DMS 273 treated with DMSO at 0.1 percent for 48 hours (cell line): Measurements from ENCODE around the gene HS1BP3.
A peak's percentile ranks its signal among the peaks of the same experiment; 100 is the strongest.

Experiments used
- DNase-seq: peaks from one replicate; lab custom pipeline; 2025; lab: John Stamatoyannopoulos, UW

The HS1BP3 gene

DNA sequence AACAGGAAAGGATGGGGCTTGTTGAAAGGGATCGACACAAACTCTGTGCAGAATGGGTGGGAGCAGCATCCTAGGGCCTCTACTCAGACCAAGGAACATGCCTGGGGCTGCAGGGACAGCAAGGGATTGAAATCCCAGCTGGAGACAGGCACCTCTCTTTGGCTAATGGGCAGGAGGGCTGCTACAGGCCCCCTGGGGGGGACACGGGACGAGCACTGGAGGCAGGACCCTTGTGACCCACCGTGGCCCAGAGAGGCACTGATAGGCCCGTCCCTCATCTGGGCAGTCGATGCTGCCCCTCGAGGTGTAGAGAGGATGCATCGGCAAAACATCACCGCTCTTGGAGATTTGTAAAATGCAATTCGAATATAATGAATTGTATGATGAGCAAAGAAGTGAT, 5.1 kb downstream of the HS1BP3 start:
- DNase-seq = no peak

DNA sequence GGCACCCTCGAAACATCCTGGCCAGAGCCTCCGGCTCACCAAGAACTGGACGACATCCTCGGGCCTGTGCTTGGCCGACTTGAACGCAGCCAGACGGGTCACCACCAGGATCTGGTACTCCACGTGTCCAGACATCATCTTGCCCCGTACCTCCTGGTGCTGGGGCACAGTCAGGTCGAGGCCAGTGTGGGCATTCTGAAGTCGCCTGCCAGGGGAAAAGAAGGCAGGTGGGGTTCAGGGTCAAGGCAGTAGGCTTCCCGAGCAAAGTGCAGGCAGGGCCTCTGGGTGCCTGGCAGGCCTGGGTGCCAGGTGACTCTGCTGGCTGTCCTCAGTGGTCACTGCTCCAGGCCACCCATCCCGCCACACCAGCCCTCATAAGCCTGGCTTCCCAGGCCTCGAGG, 5.6 kb downstream of the HS1BP3 start:
- no peak for DNase-seq

GRCh38 chr2:20643826-20644225, 7.1 kb downstream of the HS1BP3 start:
- DNase-seq = no peak

DNA sequence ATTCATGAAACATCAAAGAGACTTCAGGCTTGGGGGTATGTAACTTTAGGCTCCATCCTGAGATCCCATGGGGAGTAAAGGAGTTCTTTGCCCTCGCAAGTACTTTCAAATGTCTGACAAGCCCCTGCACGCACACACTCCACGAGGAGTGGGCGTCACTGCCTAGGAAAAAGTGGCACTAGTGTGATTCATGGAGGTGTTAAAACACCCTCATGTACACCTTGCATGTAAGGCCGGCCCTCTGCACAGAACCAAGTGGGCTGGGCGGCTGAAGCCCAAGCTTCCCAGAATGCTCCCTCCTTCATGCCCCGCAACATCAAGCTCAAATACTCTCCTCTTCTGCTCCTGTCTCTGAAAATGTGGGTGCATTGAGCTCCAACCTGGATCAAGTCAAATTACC, 7.8 kb downstream of the HS1BP3 start:
- no peak for DNase-seq

GRCh38 chr2:20642055-20642971, 8.6 kb downstream of the HS1BP3 start:
- DNase-seq = peak; percentile 4

- DNase-seq = no peak
These were observed 9.5 kb downstream of the HS1BP3 start for GRCh38 chr2:20641123-20641985.

- DNase-seq = no peak
These were observed 10.3 kb downstream of the HS1BP3 start for GRCh38 chr2:20640411-20641122.

- DNase-seq = no peak
These were observed 12.1 kb downstream of the HS1BP3 start for GRCh38 chr2:20638646-20639430.

DNA sequence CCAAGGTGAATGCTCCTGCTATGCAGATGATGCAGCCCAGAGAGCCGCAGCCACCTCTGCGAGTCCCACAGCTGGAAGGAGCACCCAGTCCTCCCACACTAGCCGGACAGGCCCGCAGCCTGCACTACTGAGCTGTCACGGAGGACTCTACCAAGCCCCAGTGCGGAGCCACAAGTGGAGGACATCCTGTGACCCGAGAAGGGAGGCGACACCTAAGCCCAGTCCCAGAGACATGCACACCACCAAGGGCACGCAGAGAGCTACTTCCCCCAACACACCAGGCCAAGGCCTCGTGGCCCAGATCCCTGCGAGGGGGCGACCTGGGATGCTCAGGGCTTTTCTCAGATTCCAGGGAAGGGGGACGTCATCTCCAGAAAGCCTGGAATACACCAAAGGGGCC, 12.9 kb downstream of the HS1BP3 start:
- no peak for DNase-seq

DNA sequence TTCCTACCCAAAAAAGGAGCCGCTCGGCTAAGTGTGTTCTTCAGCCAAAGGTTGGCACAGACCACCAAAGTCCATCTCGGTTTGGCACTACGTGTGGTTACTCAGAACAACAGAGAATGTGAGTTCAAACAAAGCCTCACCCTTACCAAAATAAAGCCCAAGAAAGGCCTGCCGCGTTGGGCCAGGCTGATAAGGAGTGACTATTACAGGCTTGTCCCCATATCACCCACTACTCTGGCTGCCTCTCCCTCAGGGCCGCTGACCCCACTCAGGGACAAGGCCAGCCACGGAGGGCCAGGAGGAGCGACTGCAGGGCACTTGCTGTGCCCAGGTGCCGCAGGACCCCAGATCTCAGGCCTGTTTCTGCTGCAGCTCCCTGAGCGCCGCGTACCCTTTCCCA, 13.8 kb downstream of the HS1BP3 start:
- no peak for DNase-seq

DNA sequence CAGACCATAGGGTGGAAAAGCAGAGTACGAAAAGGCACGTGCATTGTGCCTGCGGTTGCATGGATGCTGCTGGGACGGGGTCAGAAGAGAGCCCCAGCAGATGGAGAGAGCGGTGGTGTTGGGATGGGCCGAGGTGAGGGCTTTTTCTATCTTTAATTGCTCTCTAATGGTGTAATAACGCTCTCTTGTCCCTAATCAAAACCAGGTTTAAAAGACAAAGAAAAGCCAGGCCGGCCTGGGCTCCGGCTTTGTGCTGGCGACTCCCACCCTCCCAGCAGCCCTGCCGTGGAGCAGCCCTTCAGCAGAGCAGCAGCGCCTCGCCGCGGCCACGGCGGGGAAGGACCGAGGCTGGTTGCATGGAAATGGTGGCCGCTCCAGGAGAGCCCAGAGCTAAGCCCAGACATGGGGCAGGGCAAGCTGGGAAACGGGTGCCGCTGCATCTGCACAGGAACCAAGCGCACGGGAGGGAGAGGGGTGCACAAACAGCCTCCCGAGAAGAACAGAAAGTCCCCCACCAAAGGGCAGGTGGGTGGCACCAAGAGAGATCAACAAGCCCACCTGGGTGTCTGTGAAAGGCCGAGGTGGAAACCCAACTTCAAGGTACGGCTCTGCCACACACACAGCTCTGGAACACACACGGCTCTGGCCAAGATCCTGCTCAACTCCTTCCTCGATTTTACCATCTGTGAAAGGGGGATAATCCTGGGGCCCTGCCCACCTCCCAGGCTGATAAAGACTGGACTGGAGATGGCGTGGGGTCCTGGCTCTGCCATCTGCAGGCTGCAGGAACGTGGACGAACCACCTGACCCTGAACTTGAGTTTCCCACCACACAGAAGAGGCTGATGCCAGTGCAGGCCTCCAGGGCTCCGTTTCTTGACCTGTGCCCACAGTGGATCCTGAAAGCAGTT, 15.0 kb downstream of the HS1BP3 start:
- peak; percentile 42 for DNase-seq

DNA sequence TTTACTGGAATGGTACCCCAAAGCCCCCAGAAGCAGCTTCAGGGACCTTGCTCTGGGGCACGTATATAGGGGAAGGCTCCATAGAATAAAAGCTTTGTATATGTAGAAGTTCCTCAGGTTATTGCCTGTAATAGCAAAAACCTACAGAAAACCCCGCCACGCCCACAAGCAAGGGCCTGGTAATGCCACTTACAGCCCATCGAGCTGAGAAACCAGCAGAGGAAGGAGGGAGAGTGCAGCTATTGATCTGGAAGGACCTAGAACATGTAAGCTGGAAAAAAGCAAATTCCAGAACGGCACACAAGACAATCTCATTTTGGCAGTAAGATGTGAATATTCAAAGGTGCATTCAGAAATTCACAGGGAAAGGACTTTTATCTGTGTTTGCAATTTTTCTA, 15.8 kb downstream of the HS1BP3 start:
- DNase-seq = no peak

DNA sequence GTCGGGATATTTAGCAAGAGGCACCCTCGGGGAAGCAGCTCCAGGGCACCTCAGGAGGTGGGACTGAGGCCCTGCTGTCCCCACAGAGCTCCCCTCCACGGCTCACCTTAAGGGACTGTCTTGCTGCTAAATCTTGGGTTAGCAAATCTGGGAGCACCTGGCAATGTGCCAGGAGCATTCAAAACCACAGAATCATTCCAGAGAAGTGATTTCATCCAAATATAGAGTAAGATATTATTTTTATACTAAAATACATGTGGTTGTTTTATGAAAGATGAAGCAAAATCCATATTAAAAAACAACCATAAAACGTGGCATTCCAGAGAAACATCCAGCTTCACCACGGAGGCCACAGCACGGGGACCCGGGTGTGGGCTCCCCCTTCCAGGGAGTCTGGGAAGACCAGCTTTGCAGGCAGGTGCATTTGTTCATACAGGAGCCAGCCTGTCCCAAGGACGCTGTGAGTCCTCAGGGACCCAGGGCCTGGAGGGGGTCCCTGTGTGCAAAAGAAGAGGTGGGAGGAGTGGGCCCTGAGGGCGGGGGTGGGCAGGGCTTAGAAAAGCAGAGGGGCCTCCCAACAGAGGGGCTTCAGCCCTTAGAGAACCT, 16.3 kb downstream of the HS1BP3 start:
- no peak for DNase-seq

- DNase-seq = no peak
These were observed 16.9 kb downstream of the HS1BP3 start for GRCh38 chr2:20633794-20634506.

GRCh38 chr2:20633001-20633400, 17.9 kb downstream of the HS1BP3 start:
- no peak for DNase-seq

DNA sequence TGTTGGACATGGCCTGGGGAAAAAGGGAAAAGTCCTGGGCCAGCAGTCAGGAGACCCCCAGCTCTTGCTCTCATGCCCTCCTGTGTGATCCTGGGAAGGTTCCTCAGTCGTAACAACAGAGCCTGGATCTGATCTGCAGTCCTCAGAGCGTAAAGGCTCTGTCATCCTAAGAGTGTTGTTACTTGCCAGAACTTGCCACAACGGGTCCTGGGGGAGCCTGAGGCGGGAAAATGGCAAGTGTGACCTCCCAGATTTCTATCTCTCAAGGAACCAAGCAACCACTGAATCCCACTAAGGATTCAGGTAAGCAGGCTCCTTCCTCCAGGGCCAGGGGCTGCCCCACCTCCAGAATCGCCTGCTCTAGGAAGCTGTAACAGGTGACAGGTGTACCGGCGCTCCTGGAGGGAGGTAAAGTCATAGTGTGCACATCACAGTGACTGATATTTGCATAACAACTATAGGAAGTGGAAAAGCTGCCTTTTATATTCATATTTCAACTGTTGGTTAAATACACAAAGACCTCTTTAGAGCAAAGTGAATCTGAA, 18.4 kb downstream of the HS1BP3 start:
- DNase-seq = no peak

GRCh38 chr2:20631617-20632307, 19.1 kb downstream of the HS1BP3 start:
- no peak for DNase-seq

GRCh38 chr2:20630967-20631366, 19.9 kb downstream of the HS1BP3 start:
- no peak for DNase-seq
